Neutrophil (primary cell): Measurements from ENCODE around the gene LDHAL6B.

ENCODE experiments used
- H3K27ac ChIP-seq: fragments of 200-600 bp; sonication (generic); 2 replicates; pipeline ENCODE4 v1.5.1; 2016; ENCODE audit warnings: mild to moderate bottlenecking, moderate library complexity
- H3K27me3 ChIP-seq: fragments of 200-600 bp; sonication (generic); 2 replicates; pipeline ENCODE4 v1.6.0; 2016; ENCODE audit warnings: mild to moderate bottlenecking
- H3K36me3 ChIP-seq: fragments of 200-600 bp; sonication (generic); 2 replicates; pipeline ENCODE4 v1.5.1; 2017
- H3K4me1 ChIP-seq, 2 experiments: fragments of 200-600 bp in 1 of 2; sonication (generic) in 1 of 2; 1 replicate in 1 of 2; 2 replicates in 1 of 2; pipeline versions ENCODE4 v1.5.1 to v1.6.1; 2013 to 2016; ENCODE audit warnings: low read depth in 1 of 2, low read length in 1 of 2, mild to moderate bottlenecking in 1 of 2, moderate library complexity in 1 of 2; ENCODE audit not compliant: control insufficient read depth in 1 of 2, insufficient read depth in 1 of 2
- H3K4me3 ChIP-seq, 2 experiments: fragments of 200-600 bp in 1 of 2; sonication (generic) in 1 of 2; 1 replicate in 1 of 2; 2 replicates in 1 of 2; pipeline ENCODE4 v1.5.1; 2013 to 2016; ENCODE audit warnings: low read depth in 1 of 2, low read length in 1 of 2, mild to moderate bottlenecking in 1 of 2, moderate library complexity in 1 of 2
- H3K9me3 ChIP-seq: fragments of 200-600 bp; sonication (generic); 2 replicates; pipeline ENCODE4 v1.5.1; 2016
- TF ChIP-seq, protein P1 (sequence below): fragments of 200-600 bp; sonication (generic); IDR thresholded peaks from 2 replicates; pipeline ENCODE4 v1.5.1; 2016; ENCODE audit warnings: antibody characterized with exemption

LDHAL6B gene

GRCh38 chr15:59251001-59251845 is 44.6 kb downstream of the LDHAL6B start:
- H3K4me3 ChIP-seq, result no peak overlapping the region
- no peak overlapping the region for H3K27ac ChIP-seq
- H3K4me1 ChIP-seq, result no peaks in the 10 kb centered on the region
- H3K27me3 ChIP-seq, result no peaks in the 10 kb centered on the region
- TF ChIP-seq, protein P1, sequence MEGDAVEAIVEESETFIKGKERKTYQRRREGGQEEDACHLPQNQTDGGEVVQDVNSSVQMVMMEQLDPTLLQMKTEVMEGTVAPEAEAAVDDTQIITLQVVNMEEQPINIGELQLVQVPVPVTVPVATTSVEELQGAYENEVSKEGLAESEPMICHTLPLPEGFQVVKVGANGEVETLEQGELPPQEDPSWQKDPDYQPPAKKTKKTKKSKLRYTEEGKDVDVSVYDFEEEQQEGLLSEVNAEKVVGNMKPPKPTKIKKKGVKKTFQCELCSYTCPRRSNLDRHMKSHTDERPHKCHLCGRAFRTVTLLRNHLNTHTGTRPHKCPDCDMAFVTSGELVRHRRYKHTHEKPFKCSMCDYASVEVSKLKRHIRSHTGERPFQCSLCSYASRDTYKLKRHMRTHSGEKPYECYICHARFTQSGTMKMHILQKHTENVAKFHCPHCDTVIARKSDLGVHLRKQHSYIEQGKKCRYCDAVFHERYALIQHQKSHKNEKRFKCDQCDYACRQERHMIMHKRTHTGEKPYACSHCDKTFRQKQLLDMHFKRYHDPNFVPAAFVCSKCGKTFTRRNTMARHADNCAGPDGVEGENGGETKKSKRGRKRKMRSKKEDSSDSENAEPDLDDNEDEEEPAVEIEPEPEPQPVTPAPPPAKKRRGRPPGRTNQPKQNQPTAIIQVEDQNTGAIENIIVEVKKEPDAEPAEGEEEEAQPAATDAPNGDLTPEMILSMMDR, result no peak
- H3K36me3 ChIP-seq, result no peaks in the 10 kb centered on the region
- no peaks in the 10 kb centered on the region for H3K9me3 ChIP-seq

- H3K4me1 ChIP-seq, result no peaks in the 10 kb centered on the region
- TF ChIP-seq, protein P1, result no peak
- H3K27me3 ChIP-seq, result no peaks in the 10 kb centered on the region
- H3K9me3 ChIP-seq, result no peaks in the 10 kb centered on the region
- H3K27ac ChIP-seq, result no peak overlapping the region
- H3K36me3 ChIP-seq, result no peaks in the 10 kb centered on the region
- no peak overlapping the region for H3K4me3 ChIP-seq
These were observed 45.5 kb downstream of the LDHAL6B start for GRCh38 chr15:59252137-59252536.

- no peaks in the 10 kb centered on the region for H3K4me1 ChIP-seq
- TF ChIP-seq, protein P1, result no peak
- no peaks in the 10 kb centered on the region for H3K9me3 ChIP-seq
- no peak overlapping the region for H3K27ac ChIP-seq
- no peak overlapping the region for H3K4me3 ChIP-seq
- H3K27me3 ChIP-seq, result no peaks in the 10 kb centered on the region
- no peaks in the 10 kb centered on the region for H3K36me3 ChIP-seq
These were observed 49.2 kb downstream of the LDHAL6B start for GRCh38 chr15:59255680-59256336.

GRCh38 chr15:59256482-59256881 is 49.8 kb downstream of the LDHAL6B start:
- H3K4me3 ChIP-seq, result no peak overlapping the region
- H3K36me3 ChIP-seq, result no peaks in the 10 kb centered on the region
- no peaks in the 10 kb centered on the region for H3K9me3 ChIP-seq
- H3K4me1 ChIP-seq, result no peaks in the 10 kb centered on the region
- TF ChIP-seq, protein P1, result no peak
- H3K27me3 ChIP-seq, result no peaks in the 10 kb centered on the region
- H3K27ac ChIP-seq, result no peak overlapping the region

- H3K9me3 ChIP-seq, result no peaks in the 10 kb centered on the region
- no peak overlapping the region for H3K27ac ChIP-seq
- H3K36me3 ChIP-seq, result no peaks in the 10 kb centered on the region
These were observed 50.5 kb downstream of the LDHAL6B start for GRCh38 chr15:59257140-59257539.

More at GRCh38 chr15:59257140-59257539, 50.5 kb downstream of the LDHAL6B start:
- TF ChIP-seq, protein P1, result no peak
- H3K4me3 ChIP-seq, result no peak overlapping the region
- H3K4me1 ChIP-seq, result no peaks in the 10 kb centered on the region
- no peaks in the 10 kb centered on the region for H3K27me3 ChIP-seq
